PC-9 (cell line): ENCODE data around the gene CHMP2B.

Source experiments
- EZH2 ChIP-seq: fragments of 200-600 bp; sonication (generic); IDR thresholded peaks from 2 replicates; pipeline ENCODE4 v1.8.0; 2017; ENCODE audit warnings: antibody characterized with exemption, low read depth
- TF ChIP-seq, protein P1 (sequence below): fragments of 200-600 bp; sonication (generic); conservative IDR thresholded peaks from 2 replicates; pipeline ENCODE4 v1.6.1; 2017; ENCODE audit warnings: mixed run types, antibody characterized with exemption, mild to moderate bottlenecking, moderate library complexity

DNA sequence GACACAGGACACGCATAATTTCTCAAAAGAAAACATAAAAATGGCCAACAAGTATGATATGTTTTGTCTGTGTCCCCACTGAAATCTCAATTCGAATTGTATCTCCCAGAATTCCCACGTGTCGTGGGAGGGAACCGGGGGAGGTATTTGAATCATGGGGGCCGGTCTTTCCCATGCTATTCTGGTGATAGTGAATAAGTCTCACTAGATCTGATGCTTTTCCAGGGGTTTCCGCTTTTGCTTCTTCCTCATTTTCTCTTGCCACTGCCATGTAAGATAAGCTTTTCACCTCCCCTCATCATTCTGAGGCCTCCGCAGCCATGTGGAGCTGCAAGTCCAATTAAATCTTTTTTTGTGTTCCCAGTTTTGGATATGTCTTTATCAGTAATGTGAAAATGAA, 61.3 kb downstream of the CHMP2B start:
- TF ChIP-seq, protein P1, sequence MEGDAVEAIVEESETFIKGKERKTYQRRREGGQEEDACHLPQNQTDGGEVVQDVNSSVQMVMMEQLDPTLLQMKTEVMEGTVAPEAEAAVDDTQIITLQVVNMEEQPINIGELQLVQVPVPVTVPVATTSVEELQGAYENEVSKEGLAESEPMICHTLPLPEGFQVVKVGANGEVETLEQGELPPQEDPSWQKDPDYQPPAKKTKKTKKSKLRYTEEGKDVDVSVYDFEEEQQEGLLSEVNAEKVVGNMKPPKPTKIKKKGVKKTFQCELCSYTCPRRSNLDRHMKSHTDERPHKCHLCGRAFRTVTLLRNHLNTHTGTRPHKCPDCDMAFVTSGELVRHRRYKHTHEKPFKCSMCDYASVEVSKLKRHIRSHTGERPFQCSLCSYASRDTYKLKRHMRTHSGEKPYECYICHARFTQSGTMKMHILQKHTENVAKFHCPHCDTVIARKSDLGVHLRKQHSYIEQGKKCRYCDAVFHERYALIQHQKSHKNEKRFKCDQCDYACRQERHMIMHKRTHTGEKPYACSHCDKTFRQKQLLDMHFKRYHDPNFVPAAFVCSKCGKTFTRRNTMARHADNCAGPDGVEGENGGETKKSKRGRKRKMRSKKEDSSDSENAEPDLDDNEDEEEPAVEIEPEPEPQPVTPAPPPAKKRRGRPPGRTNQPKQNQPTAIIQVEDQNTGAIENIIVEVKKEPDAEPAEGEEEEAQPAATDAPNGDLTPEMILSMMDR, result no peak
- TF ChIP-seq EZH2, result no peak
